ENCODE results near the gene CRY1.

- no peak for TF ChIP-seq CTCF (IDR thresholded peaks at IDR 0.05)
- TF ChIP-seq POLR2A (IDR thresholded peaks at IDR 0.05): no peak
Measured at GRCh38 chr12:107091381-107091780, 2.0 kb downstream of the CRY1 start.
